T-helper 17 cell (primary cell): ENCODE data around the gene PTPRT. TPM values are rescaled to one million over a fixed set of nuclear protein-coding genes. Genes with fewer than 3 reads are reported as not detected.

Experiments used
- ATAC-seq: fragments of 150-1000 bp; cut with Tn5 transposase; 2 replicates; pipeline ENCODE4 v1.10.0; 2021; ENCODE audit warnings: mild to moderate bottlenecking, moderate library complexity
- DNase-seq, 3 donors: peaks; one replicate each; pipeline versions ENCODE4 v3.0.0 to v3.0.0-alpha.2; 2020 to 2021
- H3K9me3 ChIP-seq: one replicate; pipeline ENCODE4 v1.7.0; 2013; ENCODE audit warnings: low read length, mild to moderate bottlenecking; ENCODE audit not compliant: control insufficient read depth, poor library complexity, severe bottlenecking
- H3K27ac Mint-ChIP-seq: one replicate; pipeline ENCODE4 v1.8.0; 2022; ENCODE audit warnings: mild to moderate bottlenecking, moderate library complexity, mixed read lengths
- H3K27me3 Mint-ChIP-seq: one replicate; pipeline ENCODE4 v1.8.0; 2022; ENCODE audit warnings: mixed read lengths
- H3K36me3 Mint-ChIP-seq: one replicate; pipeline ENCODE4 v1.8.0; 2022; ENCODE audit warnings: low read depth, mixed read lengths
- H3K4me1 Mint-ChIP-seq: one replicate; pipeline ENCODE4 v1.8.0; 2022; ENCODE audit warnings: mild to moderate bottlenecking, mixed read lengths
- H3K4me3 Mint-ChIP-seq: one replicate; pipeline ENCODE4 v1.8.0; 2022; ENCODE audit warnings: mild to moderate bottlenecking, moderate library complexity, mixed read lengths
- total RNA-seq, 4 donors: library from RNA in 2 of 4; stranded (reverse) in 2 of 4; gene quantifications; one replicate each; pipeline ENCODE4 v1.2.3 and lab custom pipeline; 2022 to 2026

PTPRT gene
- not detected for total RNA-seq
- 0 reads per million in 2 donors for total RNA-seq (lab: John Stamatoyannopoulos, UW)

GRCh38 chr20:43189554-43190331, at the start of gene PTPRT:
TSS of gene PTPRT (minus strand) at chr20:43189906. CDS start at chr20:43189733, 173 bp downstream.
- Mint-ChIP-seq H3K27me3 (peaks cover 75% of the 10 kb centered on the region), H3K4me1 (peaks cover 7% of the 10 kb centered on the region), H3K4me3 (no peak within 1 kb of the TSS), H3K27ac (no peak within 1 kb of the TSS), H3K36me3 (peaks cover 3% of the 10 kb centered on the region)
- no peak for ATAC-seq
- no peaks in the 10 kb centered on the region for H3K9me3 ChIP-seq
- no peak for DNase-seq

DNA sequence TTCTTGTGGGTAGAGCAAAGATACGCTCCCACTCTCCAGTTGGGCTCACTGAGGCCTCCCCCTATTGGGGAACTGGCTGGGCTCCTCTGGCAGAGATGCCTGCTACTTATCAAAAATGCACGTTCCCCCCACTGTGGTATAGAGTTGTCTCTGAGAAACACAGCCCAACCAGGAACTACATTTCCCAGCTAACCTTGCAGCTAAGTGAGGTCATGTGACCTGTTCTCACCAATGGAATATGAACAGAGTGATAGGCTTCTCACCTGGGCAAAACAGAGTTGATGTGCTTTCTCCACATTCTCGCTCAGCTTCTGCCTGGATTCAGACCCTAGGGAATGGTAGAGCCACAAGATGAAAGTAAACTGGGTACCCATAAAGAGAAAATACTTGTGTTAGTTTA, 49.1 kb upstream of the PTPRT start:
- H3K4me3 Mint-ChIP-seq = no peak overlapping the region
- no peak for DNase-seq
- peaks cover 3% of the 10 kb centered on the region for H3K4me1 Mint-ChIP-seq
- peaks cover 45% of the 10 kb centered on the region for H3K27me3 Mint-ChIP-seq
- no peak for ATAC-seq
- no peak overlapping the region for H3K27ac Mint-ChIP-seq
- H3K36me3 Mint-ChIP-seq = no peaks in the 10 kb centered on the region
- H3K9me3 ChIP-seq = no peaks in the 10 kb centered on the region

DNA sequence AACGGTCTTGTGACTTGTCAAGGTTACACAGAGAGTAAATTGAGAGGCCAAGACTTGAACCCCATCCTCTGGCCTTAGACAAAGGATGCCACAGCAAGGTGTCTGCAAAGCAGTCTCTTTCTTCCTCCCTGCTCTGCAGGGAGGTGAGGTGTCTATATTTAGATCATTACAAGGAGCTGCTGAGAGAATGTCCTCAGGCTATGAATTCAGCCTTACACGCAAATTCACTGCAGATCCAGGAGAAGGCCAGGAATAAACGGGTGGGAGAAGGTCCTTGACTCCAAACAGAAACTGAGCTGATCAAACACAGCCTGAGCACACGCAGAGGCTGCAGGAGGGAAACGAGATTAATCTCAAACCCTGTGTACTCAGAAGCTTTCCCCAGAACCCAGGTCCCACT, 48.6 kb upstream of the PTPRT start:
- Mint-ChIP-seq H3K4me1 (peaks cover 3% of the 10 kb centered on the region), H3K27me3 (peaks cover 41% of the 10 kb centered on the region), H3K36me3 (no peaks in the 10 kb centered on the region), H3K4me3 (no peak overlapping the region), H3K27ac (no peak overlapping the region)
- no peaks in the 10 kb centered on the region for H3K9me3 ChIP-seq
- no peak for DNase-seq
- no peak for ATAC-seq

- DNase-seq = no peak
- peaks cover 3% of the 10 kb centered on the region for H3K4me1 Mint-ChIP-seq
- H3K9me3 ChIP-seq = no peaks in the 10 kb centered on the region
- H3K27ac Mint-ChIP-seq = no peak overlapping the region
- peaks cover 41% of the 10 kb centered on the region for H3K27me3 Mint-ChIP-seq
- H3K4me3 Mint-ChIP-seq = no peak overlapping the region
- no peaks in the 10 kb centered on the region for H3K36me3 Mint-ChIP-seq
- ATAC-seq = no peak
These were observed 48.0 kb upstream of the PTPRT start for GRCh38 chr20:43237651-43238168.

- no peaks in the 10 kb centered on the region for H3K36me3 Mint-ChIP-seq
- DNase-seq (no peak), ATAC-seq (no peak)
- no peak overlapping the region for H3K27ac Mint-ChIP-seq
- peaks cover 42% of the 10 kb centered on the region for H3K27me3 Mint-ChIP-seq
- H3K9me3 ChIP-seq = no peaks in the 10 kb centered on the region
- H3K4me3 Mint-ChIP-seq = no peak overlapping the region
- H3K4me1 Mint-ChIP-seq = peaks cover 3% of the 10 kb centered on the region
These were observed 46.3 kb upstream of the PTPRT start for GRCh38 chr20:43235998-43236397.

- no peaks in the 10 kb centered on the region for H3K9me3 ChIP-seq
- no peaks in the 10 kb centered on the region for H3K36me3 Mint-ChIP-seq
- no peak overlapping the region for H3K4me3 Mint-ChIP-seq
- DNase-seq (no peak), ATAC-seq (no peak)
- peaks cover 1% of the 10 kb centered on the region for H3K4me1 Mint-ChIP-seq
- H3K27ac Mint-ChIP-seq = no peak overlapping the region
- H3K27me3 Mint-ChIP-seq = peaks cover 28% of the 10 kb centered on the region
These were observed 42.1 kb upstream of the PTPRT start for GRCh38 chr20:43231829-43232228.

DNA sequence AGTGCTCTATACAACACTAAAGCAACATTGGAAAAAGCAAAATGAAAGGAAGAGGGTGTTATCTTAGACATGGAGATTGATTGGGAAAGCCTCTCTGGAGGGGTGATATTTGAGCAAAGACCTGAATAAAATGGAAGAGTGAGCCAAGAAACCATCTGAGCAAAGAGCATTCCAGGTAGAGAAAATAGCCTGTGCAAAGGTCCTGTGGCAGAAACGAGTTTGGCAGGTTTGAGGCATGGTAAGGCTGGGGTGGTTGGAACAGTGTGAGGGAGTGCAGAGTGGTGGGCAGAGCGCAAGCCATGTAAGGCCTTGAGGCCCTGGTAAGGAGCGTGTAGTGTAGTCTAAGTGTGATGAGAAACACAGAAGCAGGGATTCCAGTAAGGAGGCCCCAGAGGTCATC, 40.0 kb upstream of the PTPRT start:
- Mint-ChIP-seq H3K4me1 (no peaks in the 10 kb centered on the region), H3K36me3 (no peaks in the 10 kb centered on the region), H3K27me3 (peaks cover 17% of the 10 kb centered on the region), H3K4me3 (no peak overlapping the region), H3K27ac (no peak overlapping the region)
- H3K9me3 ChIP-seq = no peaks in the 10 kb centered on the region
- no peak for DNase-seq
- no peak for ATAC-seq

DNA sequence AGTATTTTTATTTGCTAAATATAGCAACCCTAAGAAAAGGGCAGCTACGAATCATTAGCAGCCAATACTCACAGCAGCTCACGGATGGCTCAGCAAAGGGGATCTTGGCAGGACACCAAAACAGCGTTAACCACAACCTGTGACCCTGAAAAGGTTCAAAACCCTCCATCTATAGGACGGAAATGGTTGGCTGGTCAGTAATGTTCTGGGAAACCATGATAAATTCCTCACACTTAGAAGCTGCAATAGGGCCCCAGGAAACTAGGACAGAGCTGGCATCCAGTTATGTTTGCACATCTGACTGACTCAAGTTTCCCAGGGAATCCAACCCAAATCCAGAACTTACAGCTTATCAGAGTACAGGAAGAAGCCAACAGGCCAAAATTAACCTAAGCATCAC, 30.9 kb upstream of the PTPRT start:
- H3K9me3 ChIP-seq = no peaks in the 10 kb centered on the region
- Mint-ChIP-seq H3K4me3 (no peak overlapping the region), H3K36me3 (no peaks in the 10 kb centered on the region), H3K4me1 (no peaks in the 10 kb centered on the region), H3K27ac (no peak overlapping the region), H3K27me3 (peaks cover 15% of the 10 kb centered on the region)
- no peak for DNase-seq
- ATAC-seq = no peak

DNA sequence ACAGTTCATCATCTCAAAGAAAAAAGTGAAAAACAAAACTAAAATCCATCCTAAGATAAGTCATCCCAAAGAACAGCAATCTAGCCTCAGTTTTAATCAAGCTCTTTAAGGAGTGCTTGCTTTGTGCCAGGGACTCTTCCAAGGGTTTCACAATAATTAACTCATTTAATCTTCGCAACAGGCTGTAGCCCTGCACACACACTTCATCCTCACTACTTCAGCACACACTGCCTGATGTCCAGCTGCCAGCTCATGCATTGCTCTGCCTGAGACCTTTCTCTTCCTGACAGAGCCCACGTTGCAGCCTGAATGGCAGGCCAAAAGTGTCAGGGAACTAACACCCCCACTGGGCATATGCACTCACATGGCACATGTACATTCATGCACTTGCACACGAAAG, 21.2 kb upstream of the PTPRT start:
- H3K27ac Mint-ChIP-seq = no peak overlapping the region

DNA sequence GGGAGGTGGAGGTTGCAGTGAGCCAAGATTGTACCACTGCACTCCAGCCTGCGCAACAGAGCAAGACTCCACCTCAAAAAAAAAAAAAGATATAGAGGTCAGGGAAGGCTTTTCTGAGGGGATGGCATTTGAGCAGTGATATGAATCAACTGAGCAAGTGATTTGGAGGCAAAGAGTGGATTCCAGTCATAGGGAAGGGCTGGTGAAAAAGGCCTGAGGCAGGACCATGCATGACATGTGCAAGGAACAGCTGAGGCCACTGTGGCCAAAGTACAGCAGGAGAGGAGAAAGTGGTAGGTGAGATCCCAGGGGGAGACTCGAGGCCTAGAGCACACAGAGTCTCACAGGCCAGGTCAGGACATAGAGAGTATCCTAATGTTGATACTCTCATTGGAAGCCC, 20.1 kb upstream of the PTPRT start:
- H3K9me3 ChIP-seq = peaks cover 2% of the 10 kb centered on the region
- Mint-ChIP-seq H3K27me3 (no peaks in the 10 kb centered on the region), H3K4me3 (no peak overlapping the region), H3K4me1 (no peaks in the 10 kb centered on the region), H3K36me3 (no peaks in the 10 kb centered on the region), H3K27ac (no peak overlapping the region)
- ATAC-seq (no peak), DNase-seq (no peak)

More for the DNA sequence above, 21.2 kb upstream of the PTPRT start:
- ATAC-seq = no peak
- H3K9me3 ChIP-seq = peaks cover 2% of the 10 kb centered on the region
- DNase-seq = no peak
- Mint-ChIP-seq H3K27me3 (peaks cover 4% of the 10 kb centered on the region), H3K4me3 (no peak overlapping the region), H3K4me1 (no peaks in the 10 kb centered on the region), H3K36me3 (no peaks in the 10 kb centered on the region)

DNA sequence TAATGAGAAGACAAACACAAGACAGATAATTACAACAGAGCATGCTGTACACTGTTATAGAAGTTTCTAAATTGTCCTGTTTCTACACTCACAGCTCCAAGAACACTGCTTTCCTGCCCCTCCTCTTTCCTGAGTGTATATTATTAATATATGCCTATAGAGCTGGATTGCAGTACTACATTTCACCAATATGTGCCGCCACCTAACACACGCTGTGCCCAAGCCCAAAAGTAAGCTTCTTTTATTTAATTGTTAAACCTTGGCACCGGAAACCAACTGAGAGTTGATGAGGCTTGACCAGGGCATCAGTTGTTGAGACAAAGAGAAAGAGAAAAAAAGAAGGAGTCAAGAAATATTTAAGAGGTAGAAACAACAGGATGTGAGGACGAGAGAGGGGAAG, 16.0 kb upstream of the PTPRT start:
- no peak for DNase-seq
- Mint-ChIP-seq H3K4me3 (no peak overlapping the region), H3K4me1 (no peaks in the 10 kb centered on the region), H3K27ac (no peak overlapping the region), H3K27me3 (peaks cover 10% of the 10 kb centered on the region), H3K36me3 (no peaks in the 10 kb centered on the region)
- no peak for ATAC-seq
- H3K9me3 ChIP-seq = peaks cover 2% of the 10 kb centered on the region

GRCh38 chr20:43202100-43202499, 12.4 kb upstream of the PTPRT start:
- no peak for DNase-seq
- Mint-ChIP-seq H3K4me1 (no peaks in the 10 kb centered on the region), H3K36me3 (no peaks in the 10 kb centered on the region), H3K27me3 (peaks cover 14% of the 10 kb centered on the region), H3K4me3 (no peak overlapping the region), H3K27ac (no peak overlapping the region)
- H3K9me3 ChIP-seq = no peaks in the 10 kb centered on the region
- no peak for ATAC-seq

DNA sequence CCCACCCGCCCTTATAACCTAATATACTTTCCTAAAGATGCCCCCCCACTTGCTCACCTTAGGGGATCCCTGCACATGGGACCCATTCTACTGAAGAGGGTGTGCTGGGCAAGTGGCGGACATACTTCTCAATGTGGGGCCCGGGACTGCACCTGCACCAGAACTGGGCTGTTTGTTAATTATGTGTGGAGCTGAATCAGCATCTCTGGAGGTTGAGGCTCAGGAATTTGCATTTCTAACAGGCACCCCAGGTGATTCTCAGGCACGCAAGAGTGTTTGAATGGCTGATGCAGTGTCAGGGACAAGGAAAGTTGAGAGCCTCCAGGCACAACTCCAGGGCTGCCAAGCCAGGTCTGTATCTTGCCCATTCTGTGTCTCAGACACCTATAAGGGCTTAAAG, 8.9 kb upstream of the PTPRT start:
- no peaks in the 10 kb centered on the region for H3K4me1 Mint-ChIP-seq
- H3K36me3 Mint-ChIP-seq = no peaks in the 10 kb centered on the region
- DNase-seq = no peak
- peaks cover 33% of the 10 kb centered on the region for H3K27me3 Mint-ChIP-seq
- no peak for ATAC-seq
- H3K9me3 ChIP-seq = no peaks in the 10 kb centered on the region
- no peak overlapping the region for H3K4me3 Mint-ChIP-seq
- no peak overlapping the region for H3K27ac Mint-ChIP-seq

- no peaks in the 10 kb centered on the region for H3K9me3 ChIP-seq
- ATAC-seq (no peak), DNase-seq (no peak)
- Mint-ChIP-seq H3K27ac (no peak overlapping the region), H3K27me3 (peaks cover 48% of the 10 kb centered on the region), H3K4me3 (no peak overlapping the region), H3K36me3 (no peaks in the 10 kb centered on the region), H3K4me1 (no peaks in the 10 kb centered on the region)
These were observed 6.5 kb upstream of the PTPRT start for GRCh38 chr20:43196243-43196642.
